ENCODE data around the gene RPLP2.

Gene RPLP2

DNA sequence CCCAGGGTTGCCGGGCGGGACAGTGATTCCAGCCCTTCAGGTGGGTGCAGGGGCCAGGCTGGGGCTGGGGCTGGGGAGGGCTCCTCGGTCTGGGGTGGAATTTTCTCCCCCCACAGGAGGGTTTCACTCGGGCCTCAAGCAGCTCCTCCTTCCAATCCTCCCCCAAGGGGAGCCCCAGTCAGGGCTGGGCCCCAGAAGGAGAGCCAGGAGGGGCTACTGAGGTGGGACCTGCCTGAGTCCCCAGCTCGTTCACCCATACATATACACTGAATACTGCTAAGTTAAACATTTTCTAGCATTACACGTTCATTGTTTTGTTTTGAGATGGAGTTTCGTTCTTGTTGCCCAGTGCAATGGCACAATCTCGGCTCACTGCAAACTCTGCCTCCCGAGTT, 16.5 kb downstream of the RPLP2 start:
- H3K27ac ChIP-seq (ENCODE audit: low read length): no peak overlapping the region
- H3K4me3 ChIP-seq (ENCODE audit: low read depth in 1 of 2, low read length in 2 of 2): peak overlapping the region in 1 of 2 experiments; percentile 4; a peak in 1 of 4 replicates
- TF ChIP-seq EZH2 (IDR thresholded peaks at IDR 0.05; ENCODE audit: borderline replicate concordance, low read depth, low read length, severe bottlenecking): no peak
- no peak for TF ChIP-seq CTCF (IDR thresholded peaks at IDR 0.05; ENCODE audit: borderline replicate concordance, extremely low read depth, low read length, poor library complexity, severe bottlenecking)
- peak overlapping the region; percentile 80 for H3K4me2 ChIP-seq (ENCODE audit: insufficient read depth, low read length)
- H3K27me3 ChIP-seq (ENCODE audit: insufficient read depth, low read length, poor library complexity): peaks cover 47% of the 10 kb centered on the region
- peaks cover 24% of the 10 kb centered on the region for H3K4me1 ChIP-seq (ENCODE audit: insufficient read depth, low read length)
- H2AFZ ChIP-seq (ENCODE audit: low read depth, low read length): no peak overlapping the region
- no peak for DNase-seq
- peaks cover 35% of the 10 kb centered on the region for H4K20me1 ChIP-seq (ENCODE audit: insufficient read depth, low read length)
- H3K79me2 ChIP-seq (ENCODE audit: insufficient read depth, low read length): peaks cover 7% of the 10 kb centered on the region
- H3K9me3 ChIP-seq (ENCODE audit: insufficient read depth, low read length, severe bottlenecking): no peaks in the 10 kb centered on the region
- ATAC-seq (ENCODE audit: insufficient read depth, low read depth): no peak
- H3K36me3 ChIP-seq (ENCODE audit: insufficient read depth, low read length): peaks cover 35% of the 10 kb centered on the region
- H3K9ac ChIP-seq (ENCODE audit: low read depth, low read length): peak overlapping the region; percentile 48; the same call in 1 of the 2 replicates

DNA sequence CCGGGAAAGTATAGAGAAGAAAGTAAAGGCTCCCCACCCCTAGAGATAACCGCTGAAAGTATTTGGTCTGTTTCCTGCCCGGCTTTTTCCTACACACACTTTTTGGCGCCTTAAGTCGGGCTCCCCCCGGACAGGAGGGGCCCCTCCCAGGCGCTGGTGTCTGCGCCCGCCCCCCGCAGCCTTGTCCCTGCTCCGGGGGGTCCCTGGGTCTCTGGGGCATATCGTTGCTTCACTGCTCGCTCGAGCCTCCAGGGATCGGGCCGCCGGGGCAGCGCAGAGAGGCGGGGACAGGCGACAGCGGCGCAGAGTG, 17.0 kb downstream of the RPLP2 start:
- H3K36me3 ChIP-seq (ENCODE audit: insufficient read depth, low read length): peaks cover 29% of the 10 kb centered on the region
- peaks cover 29% of the 10 kb centered on the region for H4K20me1 ChIP-seq (ENCODE audit: insufficient read depth, low read length)
- H3K4me3 ChIP-seq (ENCODE audit: low read depth in 1 of 2, low read length in 2 of 2): peak overlapping the region in 1 of 2 experiments; percentile 53; a peak in 3 of 4 replicates
- peak overlapping the region; percentile 80 for H3K4me2 ChIP-seq (ENCODE audit: insufficient read depth, low read length)
- peaks cover 53% of the 10 kb centered on the region for H3K27me3 ChIP-seq (ENCODE audit: insufficient read depth, low read length, poor library complexity)
- peaks cover 20% of the 10 kb centered on the region for H3K4me1 ChIP-seq (ENCODE audit: insufficient read depth, low read length)
- peak; percentile 48 for ATAC-seq (ENCODE audit: insufficient read depth, low read depth)
- TF ChIP-seq CTCF (IDR thresholded peaks at IDR 0.05; ENCODE audit: borderline replicate concordance, extremely low read depth, low read length, poor library complexity, severe bottlenecking) (no peak), EZH2 (IDR thresholded peaks at IDR 0.05; ENCODE audit: borderline replicate concordance, low read depth, low read length, severe bottlenecking) (peak; percentile 99)
- H2AFZ ChIP-seq (ENCODE audit: low read depth, low read length): no peak overlapping the region
- peak overlapping the region; percentile 48; the same call in 1 of the 2 replicates for H3K9ac ChIP-seq (ENCODE audit: low read depth, low read length)
- H3K79me2 ChIP-seq (ENCODE audit: insufficient read depth, low read length): peaks cover 3% of the 10 kb centered on the region; the same call in 1 of the 2 replicates
- no peaks in the 10 kb centered on the region for H3K9me3 ChIP-seq (ENCODE audit: insufficient read depth, low read length, severe bottlenecking)
- DNase-seq: peak; percentile 33
- H3K27ac ChIP-seq (ENCODE audit: low read length): no peak overlapping the region

DNA sequence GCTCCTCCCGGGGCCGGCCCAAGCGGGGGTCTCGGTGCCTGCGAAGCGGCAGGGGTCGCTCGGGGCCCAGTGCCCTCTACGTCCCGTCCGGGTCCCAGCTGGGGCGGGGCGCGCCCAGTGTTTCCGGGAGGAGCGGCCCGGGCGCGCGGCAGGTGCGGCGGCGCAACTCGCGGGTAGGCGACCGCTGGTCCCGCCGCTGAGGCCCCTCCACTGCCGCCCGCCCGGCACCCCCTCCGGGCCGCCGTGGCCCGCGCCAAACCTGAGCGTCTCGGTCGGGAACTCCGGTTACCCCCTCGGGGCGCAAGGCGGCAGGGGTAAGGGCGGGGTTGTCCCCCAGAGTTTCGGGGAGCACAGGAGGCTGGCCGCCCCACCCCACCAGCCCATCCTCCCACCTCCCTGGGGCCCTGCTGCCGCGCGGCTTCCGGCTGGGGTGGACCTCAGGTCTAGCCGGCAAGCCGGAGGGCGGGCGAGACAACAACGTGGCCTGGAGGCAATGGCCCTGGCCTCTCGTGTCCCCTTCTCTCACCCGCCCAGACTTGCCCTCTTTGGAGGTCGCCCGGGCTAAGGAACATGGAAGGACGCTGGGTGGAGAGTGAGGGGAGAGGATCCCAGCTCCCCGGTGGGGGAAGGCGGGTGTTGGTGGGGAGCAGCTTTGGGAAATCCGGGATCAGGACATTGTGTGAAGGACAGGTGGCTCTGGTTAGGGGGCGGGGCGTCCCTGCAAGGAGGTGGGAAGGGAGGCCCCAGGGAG, 17.6 kb downstream of the RPLP2 start:
- DNase-seq: no peak
- peak overlapping the region; percentile 80 for H3K4me2 ChIP-seq (ENCODE audit: insufficient read depth, low read length)
- no peak overlapping the region for H3K27ac ChIP-seq (ENCODE audit: low read length)
- TF ChIP-seq CTCF (IDR thresholded peaks at IDR 0.05; ENCODE audit: borderline replicate concordance, extremely low read depth, low read length, poor library complexity, severe bottlenecking) (no peak), EZH2 (IDR thresholded peaks at IDR 0.05; ENCODE audit: borderline replicate concordance, low read depth, low read length, severe bottlenecking) (peak; percentile 93)
- H3K4me1 ChIP-seq (ENCODE audit: insufficient read depth, low read length): peaks cover 22% of the 10 kb centered on the region
- peak overlapping the region in 1 of 2 experiments; percentile 53; a peak in 3 of 4 replicates for H3K4me3 ChIP-seq (ENCODE audit: low read depth in 1 of 2, low read length in 2 of 2)
- peaks cover 24% of the 10 kb centered on the region for H4K20me1 ChIP-seq (ENCODE audit: insufficient read depth, low read length)
- peaks cover 53% of the 10 kb centered on the region for H3K27me3 ChIP-seq (ENCODE audit: insufficient read depth, low read length, poor library complexity)
- peak; percentile 23; the same call in 1 of the 3 replicates for ATAC-seq (ENCODE audit: insufficient read depth, low read depth)
- H3K79me2 ChIP-seq (ENCODE audit: insufficient read depth, low read length): no peaks in the 10 kb centered on the region
- H3K9me3 ChIP-seq (ENCODE audit: insufficient read depth, low read length, severe bottlenecking): no peaks in the 10 kb centered on the region
- no peak overlapping the region for H2AFZ ChIP-seq (ENCODE audit: low read depth, low read length)
- H3K9ac ChIP-seq (ENCODE audit: low read depth, low read length): peak overlapping the region; percentile 48; the same call in 1 of the 2 replicates
- peaks cover 24% of the 10 kb centered on the region for H3K36me3 ChIP-seq (ENCODE audit: insufficient read depth, low read length)

All from DND-41 (cell line).